Brain microvascular endothelial cell (primary cell): Measurements from ENCODE around the gene UGT3A2.
"Not testable (repeated sequence)": the region's sequence is repeated elsewhere in the genome, so short reads cannot be mapped to it uniquely, and the experiment has no call there.

ENCODE experiments used
- DNase-seq: peaks from one replicate; pipeline ENCODE4 v3.0.0-alpha.2; 2020
- H3K27ac ChIP-seq: fragments of 250-450 bp; sonication (Bioruptor Pico); 2 replicates; pipeline ENCODE4 v1.5.1; 2020; ENCODE audit warnings: mild to moderate bottlenecking, moderate library complexity
- H3K27me3 ChIP-seq: fragments of 250-450 bp; sonication (Bioruptor Pico); replicated peaks from 2 replicates; pipeline ENCODE4 v1.5.1; 2020; ENCODE audit warnings: mild to moderate bottlenecking
- H3K36me3 ChIP-seq: fragments of 250-450 bp; sonication (Bioruptor Pico); replicated peaks from 2 replicates; pipeline ENCODE4 v1.5.1; 2020; ENCODE audit warnings: mild to moderate bottlenecking
- H3K4me3 ChIP-seq: 2 replicates; pipeline ENCODE4 v1.5.1; 2011; ENCODE audit warnings: low read depth, mild to moderate bottlenecking, control low read depth, low read length, moderate library complexity
- CTCF ChIP-seq: IDR thresholded peaks from 2 replicates; pipeline ENCODE4 v1.5.1; 2011; ENCODE audit warnings: low read depth, mild to moderate bottlenecking, moderate library complexity, low read length, control low read depth, inconsistent platforms; ENCODE audit errors: missing control alignments
- in situ Hi-C: cut with HindIII; loops from 2 replicates; pipeline ENCODE4 v1.10.0; 2017; ENCODE audit warnings: low sequenced_read_pairs, low pct_ligation_motif_present

UGT3A2 gene

GRCh38 chr5:36035696-36036095, 31.0 kb downstream of the UGT3A2 start:
- DNase-seq = no peak
- H3K36me3 ChIP-seq = no peaks in the 10 kb centered on the region
- H3K4me3 ChIP-seq = no peak overlapping the region
- in situ Hi-C loops = no loop called here
- no peaks in the 10 kb centered on the region for H3K27me3 ChIP-seq
- no peak overlapping the region for H3K27ac ChIP-seq
- TF ChIP-seq CTCF = no peak

- H3K36me3 ChIP-seq, H3K4me3 ChIP-seq, H3K27me3 ChIP-seq, H3K27ac ChIP-seq, DNase-seq, in situ Hi-C loops: not testable (repeated sequence)
Observed at GRCh38 chr5:36034536-36035134, 32.0 kb downstream of the UGT3A2 start.

GRCh38 chr5:36033486-36033885, 33.2 kb downstream of the UGT3A2 start:
- in situ Hi-C loops = no loop called here
- DNase-seq = no peak
- no peak overlapping the region for H3K27ac ChIP-seq
- H3K27me3 ChIP-seq = no peaks in the 10 kb centered on the region
- TF ChIP-seq CTCF = no peak
- no peak overlapping the region for H3K4me3 ChIP-seq
- no peaks in the 10 kb centered on the region for H3K36me3 ChIP-seq

- Histone ChIP-seq H3K27me3 (no peaks in the 10 kb centered on the region), H3K27ac (no peak overlapping the region), H3K4me3 (no peak overlapping the region), H3K36me3 (no peaks in the 10 kb centered on the region)
- no peak for DNase-seq
- no peak for TF ChIP-seq CTCF
- in situ Hi-C loops = no loop called here
Observed at GRCh38 chr5:36033047-36033446, 33.6 kb downstream of the UGT3A2 start.

- no peaks in the 10 kb centered on the region for H3K27me3 ChIP-seq
- H3K36me3 ChIP-seq = no peaks in the 10 kb centered on the region
- no peak overlapping the region for H3K4me3 ChIP-seq
- in situ Hi-C loops = no loop called here
- TF ChIP-seq CTCF = no peak
- H3K27ac ChIP-seq = no peak overlapping the region
- DNase-seq = no peak
Observed at GRCh38 chr5:36031223-36031622, 35.5 kb downstream of the UGT3A2 start.

- H3K36me3 ChIP-seq = no peaks in the 10 kb centered on the region
- H3K27me3 ChIP-seq = no peaks in the 10 kb centered on the region
- H3K27ac ChIP-seq = no peak overlapping the region
- no peak for TF ChIP-seq CTCF
- in situ Hi-C loops = no loop called here
- no peak for DNase-seq
- H3K4me3 ChIP-seq = no peak overlapping the region
Observed at GRCh38 chr5:36029914-36030313, 36.8 kb downstream of the UGT3A2 start.
